ENCODE measurements around the gene ST7L.

DNA sequence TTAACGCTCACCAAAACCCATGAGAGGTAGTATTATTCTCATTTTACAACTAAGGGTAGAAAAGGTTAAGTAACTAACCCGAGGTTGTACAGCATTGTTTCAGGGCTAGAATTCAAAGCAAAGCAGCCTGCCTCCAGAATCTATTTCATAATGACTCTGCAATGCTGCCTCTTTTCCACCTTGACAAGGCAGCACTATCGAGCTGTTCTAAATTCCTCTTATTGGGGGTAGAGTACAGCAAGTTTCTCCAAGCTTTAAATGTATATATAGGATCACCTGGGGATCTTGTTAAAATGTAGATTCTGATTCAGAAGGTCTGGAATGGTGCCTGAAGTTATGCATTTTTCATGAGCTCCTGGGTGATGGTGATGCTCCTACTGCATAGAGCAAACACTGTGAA, 80.1 kb downstream of the ST7L start:
- TF ChIP-seq CTCF (IDR thresholded peaks at IDR 0.05) (no peak), POLR2A (IDR thresholded peaks at IDR 0.05) (no peak)
